GM12878 (cell line): Measurements from ENCODE around the gene GSAP. TPM values are rescaled to one million over a fixed set of nuclear protein-coding genes. Genes with fewer than 3 reads are reported as not detected.

Experiments used
- ATAC-seq: fragments of 200-7000 bp; cut with Tn5 transposase; 3 replicates; pipeline ENCODE4 v1.9.1; 2020; ENCODE audit warnings: mild to moderate bottlenecking, moderate library complexity
- BruUV-seq: library from RNA; stranded (reverse); fragments of 400-500 nt; replicated peaks from 2 replicates; lab custom pipeline; 2021; lab: Mats Ljungman, UMichigan
- CTCF ChIA-PET: fragments of 300-600 bp; sonication (Branson Sonifier 250); formaldehyde crosslinking; extraction: SDS; loops from one replicate; lab custom pipeline; 2021; ENCODE audit warnings: inconsistent platforms; lab: Yijun Ruan, JAX
- POLR2A ChIA-PET: fragments of 350-600 bp; formaldehyde crosslinking; extraction: SDS; loops from one replicate; lab custom pipeline; 2021; ENCODE audit warnings: inconsistent platforms; lab: Charles Lee
- RAD21 ChIA-PET: fragments of 300-600 bp; sonication (Branson Sonifier 250); formaldehyde crosslinking; loops from one replicate; lab custom pipeline; 2023; ENCODE audit warnings: antibody characterized with exemption; ENCODE audit not compliant: unreplicated experiment; lab: Charles Lee
- SMC1A ChIA-PET: fragments of 300-600 bp; sonication (Branson Sonifier 250); formaldehyde crosslinking; loops from one replicate; lab custom pipeline; 2023; ENCODE audit not compliant: unreplicated experiment, uncharacterized antibody; lab: Charles Lee
- DNase-seq: peaks from one replicate; pipeline ENCODE4 v3.0.0-alpha.2; 2011; ENCODE audit warnings: low read depth, low spot score
- FAIRE-seq: peaks from 3 replicates; lab custom pipeline; 2011; peaks lifted over from hg19 to GRCh38; lab: Jason Lieb, UNC
- H2AFZ ChIP-seq: 2 replicates; pipeline ENCODE4 v1.6.0; 2011; ENCODE audit warnings: low read depth, low read length, control low read depth; ENCODE audit not compliant: control insufficient read depth
- H3K27ac ChIP-seq: 2 replicates; pipeline ENCODE4 v1.5.1; 2011; ENCODE audit warnings: control low read depth; ENCODE audit not compliant: control insufficient read depth, insufficient read depth
- H3K27me3 ChIP-seq, 2 experiments: replicated peaks in 1 of 2; 2 replicates each; pipeline versions ENCODE4 v1.6.0 to v1.6.1; 2011; ENCODE audit warnings: low read length in 1 of 2; ENCODE audit not compliant: control insufficient read depth in 2 of 2, insufficient read depth in 2 of 2
- H3K36me3 ChIP-seq, 2 experiments: 2 replicates each; pipeline ENCODE4 v1.5.1; 2011; ENCODE audit warnings: low read length in 1 of 2; ENCODE audit not compliant: control insufficient read depth in 2 of 2, insufficient read depth in 2 of 2
- H3K4me1 ChIP-seq: 2 replicates; pipeline ENCODE4 v1.6.1; 2011; ENCODE audit warnings: mild to moderate bottlenecking, low read length, moderate library complexity, mixed read lengths; ENCODE audit not compliant: control insufficient read depth, insufficient read depth
- H3K4me2 ChIP-seq: 2 replicates; pipeline ENCODE4 v1.6.0; 2011; ENCODE audit warnings: control low read depth; ENCODE audit not compliant: control insufficient read depth, insufficient read depth
- H3K4me3 ChIP-seq: fragments of 200-600 bp; sonication (generic); 2 replicates; pipeline ENCODE4 v1.5.1; 2016
- H3K79me2 ChIP-seq: 2 replicates; pipeline ENCODE4 v1.6.0; 2011; ENCODE audit warnings: low read length; ENCODE audit not compliant: control insufficient read depth, insufficient read depth
- H3K9ac ChIP-seq: 2 replicates; pipeline ENCODE4 v1.8.0; 2011; ENCODE audit warnings: low read length, control low read depth, mixed read lengths; ENCODE audit not compliant: control insufficient read depth, insufficient read depth
- H3K9me3 ChIP-seq: replicated peaks from 3 replicates; pipeline ENCODE4 v1.5.1; 2011; ENCODE audit warnings: mild to moderate bottlenecking, low read length; ENCODE audit not compliant: control insufficient read depth, insufficient read depth
- H4K20me1 ChIP-seq: 2 replicates; pipeline ENCODE4 v1.6.0; 2011; ENCODE audit not compliant: control insufficient read depth, insufficient read depth
- BACH1 ChIP-seq: fragments of 450-650 bp; IDR thresholded peaks from 2 replicates; pipeline ENCODE4 v1.6.1; 2017; ENCODE audit warnings: mild to moderate bottlenecking, borderline replicate concordance
- EGR1 ChIP-seq, 2 experiments: IDR thresholded peaks; 1 replicate in 1 of 2; 2 replicates in 1 of 2; pipeline ENCODE4 v1.6.1; 2011 to 2012; ENCODE audit warnings: low read depth in 2 of 2, low read length in 2 of 2, borderline replicate concordance in 1 of 2, mild to moderate bottlenecking in 1 of 2, moderate library complexity in 1 of 2
- GABPA ChIP-seq: IDR thresholded peaks from 2 replicates; pipeline ENCODE4 v1.6.1; 2014; ENCODE audit warnings: antibody characterized with exemption, low read depth, mild to moderate bottlenecking, inconsistent platforms
- HDAC2 ChIP-seq: fragments of 200-600 bp; sonication (generic); IDR thresholded peaks from 2 replicates; pipeline ENCODE4 v1.6.1; 2017
- LARP7 ChIP-seq: fragments of 450-650 bp; IDR thresholded peaks from 2 replicates; pipeline ENCODE4 v1.6.1; 2017; ENCODE audit warnings: mild to moderate bottlenecking
- RAD51 ChIP-seq: fragments of 450-650 bp; IDR thresholded peaks from 2 replicates; pipeline ENCODE4 v1.6.1; 2016; ENCODE audit warnings: moderate library complexity, mild to moderate bottlenecking, inconsistent platforms
- SMAD1 ChIP-seq: fragments of 450-650 bp; IDR thresholded peaks from 2 replicates; pipeline ENCODE4 v1.6.1; 2018; ENCODE audit warnings: mild to moderate bottlenecking, low read depth; ENCODE audit not compliant: partially characterized antibody
- SP1 ChIP-seq: IDR thresholded peaks from one replicate; pipeline ENCODE4 v1.6.1; 2011; ENCODE audit warnings: low read depth, low read length
- TCF12 ChIP-seq: IDR thresholded peaks from 2 replicates; pipeline ENCODE4 v1.6.1; 2011; ENCODE audit warnings: low read depth, mild to moderate bottlenecking, low read length
- TCF3 ChIP-seq: IDR thresholded peaks from 2 replicates; pipeline ENCODE4 v1.6.1; 2012; ENCODE audit warnings: low read depth, mild to moderate bottlenecking, low read length, borderline replicate concordance; ENCODE audit not compliant: insufficient read depth
- ZBED1 ChIP-seq: IDR thresholded peaks from 2 replicates; pipeline ENCODE4 v1.6.1; 2016; ENCODE audit warnings: borderline replicate concordance
- ZNF622 ChIP-seq: fragments of 450-650 bp; IDR thresholded peaks from 2 replicates; pipeline ENCODE4 v1.6.1; 2017; ENCODE audit warnings: mild to moderate bottlenecking, inconsistent platforms
- WGBS: methylation state at CpG from one replicate; pipeline ENCODE4 v1.1.6; 2016; ENCODE audit warnings: low lambda C conversion rate; ENCODE audit not compliant: insufficient replicate concordance, insufficient coverage; ENCODE audit errors: missing lambda C conversion rate; 5-methylcytosine and 5-hydroxymethylcytosine counted together
- in situ Hi-C: fragments of 300-500 bp; cut with MboI; formaldehyde crosslinking; loops from 9 replicates; pipeline ENCODE4 v1.14.3; 2018; ENCODE audit warnings: mixed read lengths
- intact Hi-C: fragments of 100-400 bp; cut with micrococcal nuclease; formaldehyde crosslinking; loops from one replicate; pipeline ENCODE4 v1.14.2; 2022; ENCODE audit not compliant: unreplicated experiment
- polyA plus RNA-seq, 11 experiments: library from polyadenylated mRNA; depleted of rRNA in 4 of 11; unstranded in 6 of 11; stranded (reverse) in 5 of 11; fragments of >200 nt; fragmentation: Nextera tagmentation in 4 of 11; fragmentation: Illumina TruSeq in 1 of 11; extraction: Ambion mirVana in 4 of 11; extraction: Trizol in 1 of 11; gene quantifications; 1 replicate in 1 of 11; 2 replicates in 10 of 11; pipeline versions ENCODE4 v1.2.1 to v1.2.3, GENCODE V29; 2011 to 2016; ENCODE audit warnings: inconsistent platforms in 2 of 11, missing spikeins in 2 of 11, low read depth in 1 of 11
- total RNA-seq, 4 experiments: library from RNA; depleted of rRNA in 3 of 4; stranded (reverse); fragments of >200 nt in 3 of 4; fragmentation: Illumina TruSeq in 1 of 4; extraction: Trizol in 1 of 4; gene quantifications; 2 replicates each; pipeline versions ENCODE4 v1.2.1 to v1.2.3, GENCODE V29; 2013 to 2021
- TF ChIP-seq, protein P1 (sequence below): fragments of 450-650 bp; conservative IDR thresholded peaks from 2 replicates; pipeline ENCODE4 v1.6.1; 2017; ENCODE audit warnings: mild to moderate bottlenecking, moderate library complexity
- TF ChIP-seq, protein P2 (sequence below): IDR thresholded peaks from 2 replicates; pipeline ENCODE4 v1.6.1; 2012; ENCODE audit warnings: low read depth, low read length, improper control_type of control experiment
- TF ChIP-seq, protein P3 (sequence below): IDR thresholded peaks from 2 replicates; pipeline ENCODE4 v1.6.1; 2012; ENCODE audit warnings: improper control_type of control experiment, low read depth, low read length; ENCODE audit not compliant: insufficient replicate concordance

The GSAP gene
- total and polyA plus RNA-seq, 10 of the 15 experiments (the other 5 are each of a cell fraction or from before 2014, with no cell fraction given): 6.6 to 38.1 (median 21.8) TPM

DNA sequence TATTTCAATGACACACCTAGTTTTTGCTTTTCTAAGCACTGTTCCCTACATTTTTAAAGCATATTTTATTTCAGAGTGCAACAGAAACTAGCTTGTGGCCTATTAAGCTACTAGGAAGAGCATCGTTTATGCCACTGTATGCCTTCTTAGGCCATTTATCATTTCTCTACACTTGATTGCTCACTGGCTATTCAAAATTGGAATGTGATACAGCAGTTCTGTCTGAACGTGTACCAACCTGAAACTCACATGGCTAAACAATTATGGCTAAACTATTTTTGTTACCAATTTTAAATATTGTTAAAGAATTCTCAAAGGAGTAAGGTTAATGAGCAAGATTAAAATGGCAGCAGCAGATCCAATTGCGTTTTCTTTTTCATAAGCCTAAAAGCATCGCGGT lies 105.2 kb downstream of the GSAP start:
- no TSS peak for BruUV-seq
- no peak overlapping the region for H3K4me3 ChIP-seq
- no peaks in the 10 kb centered on the region for H4K20me1 ChIP-seq
- DNase-seq (no peak), FAIRE-seq (no peak), ATAC-seq (no peak)
- H3K79me2 ChIP-seq: no peaks in the 10 kb centered on the region
- 89% methylated on average over 5 of the region's 5 CpGs for WGBS
- H3K9me3 ChIP-seq: no peaks in the 10 kb centered on the region
- intact Hi-C loops: no loop called here
- in situ Hi-C loops: no loop called here
- no peak overlapping the region for H3K4me2 ChIP-seq
- ChIA-PET RAD21 (no interaction called here), SMC1A (interaction anchor here (1.0 kb wide), 1 partner anchor 277 kb away, joined by 3 read pairs; no protein-coding TSS in a partner anchor), POLR2A (no interaction called here), CTCF (interaction anchor here (0.9 to 1.1 kb wide), 3 partner anchors 8 to 15 kb away, joined by 3 to 4 read pairs (median 3); no protein-coding TSS in a partner anchor)
- no peak overlapping the region for H3K9ac ChIP-seq
- no peaks in the 10 kb centered on the region for H3K27me3 ChIP-seq
- no peak overlapping the region for H2AFZ ChIP-seq
- no peaks in the 10 kb centered on the region for H3K4me1 ChIP-seq
- H3K36me3 ChIP-seq: peaks cover 3 to 4% of the 10 kb centered on the region in 2 experiments; a peak in 2 of 4 replicates
- no peak overlapping the region for H3K27ac ChIP-seq
- TF ChIP-seq EGR1 (IDR thresholded peaks at IDR 0.05; ENCODE audit: borderline replicate concordance in 1 of 2, low read depth in 2 of 2, low read length in 2 of 2) (no peak), GABPA (no peak), BACH1 (no peak), SP1 (no peak), ZNF622 (no peak), TCF12 (no peak), LARP7 (no peak), RAD51 (no peak), HDAC2 (no peak), ZBED1 (no peak), SMAD1 (no peak), TCF3 (no peak)
- TF ChIP-seq, protein P1, sequence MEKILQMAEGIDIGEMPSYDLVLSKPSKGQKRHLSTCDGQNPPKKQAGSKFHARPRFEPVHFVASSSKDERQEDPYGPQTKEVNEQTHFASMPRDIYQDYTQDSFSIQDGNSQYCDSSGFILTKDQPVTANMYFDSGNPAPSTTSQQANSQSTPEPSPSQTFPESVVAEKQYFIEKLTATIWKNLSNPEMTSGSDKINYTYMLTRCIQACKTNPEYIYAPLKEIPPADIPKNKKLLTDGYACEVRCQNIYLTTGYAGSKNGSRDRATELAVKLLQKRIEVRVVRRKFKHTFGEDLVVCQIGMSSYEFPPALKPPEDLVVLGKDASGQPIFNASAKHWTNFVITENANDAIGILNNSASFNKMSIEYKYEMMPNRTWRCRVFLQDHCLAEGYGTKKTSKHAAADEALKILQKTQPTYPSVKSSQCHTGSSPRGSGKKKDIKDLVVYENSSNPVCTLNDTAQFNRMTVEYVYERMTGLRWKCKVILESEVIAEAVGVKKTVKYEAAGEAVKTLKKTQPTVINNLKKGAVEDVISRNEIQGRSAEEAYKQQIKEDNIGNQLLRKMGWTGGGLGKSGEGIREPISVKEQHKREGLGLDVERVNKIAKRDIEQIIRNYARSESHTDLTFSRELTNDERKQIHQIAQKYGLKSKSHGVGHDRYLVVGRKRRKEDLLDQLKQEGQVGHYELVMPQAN: no peak
- TF ChIP-seq, protein P2, sequence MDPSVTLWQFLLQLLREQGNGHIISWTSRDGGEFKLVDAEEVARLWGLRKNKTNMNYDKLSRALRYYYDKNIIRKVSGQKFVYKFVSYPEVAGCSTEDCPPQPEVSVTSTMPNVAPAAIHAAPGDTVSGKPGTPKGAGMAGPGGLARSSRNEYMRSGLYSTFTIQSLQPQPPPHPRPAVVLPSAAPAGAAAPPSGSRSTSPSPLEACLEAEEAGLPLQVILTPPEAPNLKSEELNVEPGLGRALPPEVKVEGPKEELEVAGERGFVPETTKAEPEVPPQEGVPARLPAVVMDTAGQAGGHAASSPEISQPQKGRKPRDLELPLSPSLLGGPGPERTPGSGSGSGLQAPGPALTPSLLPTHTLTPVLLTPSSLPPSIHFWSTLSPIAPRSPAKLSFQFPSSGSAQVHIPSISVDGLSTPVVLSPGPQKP: no peak
- TF ChIP-seq, protein P3, sequence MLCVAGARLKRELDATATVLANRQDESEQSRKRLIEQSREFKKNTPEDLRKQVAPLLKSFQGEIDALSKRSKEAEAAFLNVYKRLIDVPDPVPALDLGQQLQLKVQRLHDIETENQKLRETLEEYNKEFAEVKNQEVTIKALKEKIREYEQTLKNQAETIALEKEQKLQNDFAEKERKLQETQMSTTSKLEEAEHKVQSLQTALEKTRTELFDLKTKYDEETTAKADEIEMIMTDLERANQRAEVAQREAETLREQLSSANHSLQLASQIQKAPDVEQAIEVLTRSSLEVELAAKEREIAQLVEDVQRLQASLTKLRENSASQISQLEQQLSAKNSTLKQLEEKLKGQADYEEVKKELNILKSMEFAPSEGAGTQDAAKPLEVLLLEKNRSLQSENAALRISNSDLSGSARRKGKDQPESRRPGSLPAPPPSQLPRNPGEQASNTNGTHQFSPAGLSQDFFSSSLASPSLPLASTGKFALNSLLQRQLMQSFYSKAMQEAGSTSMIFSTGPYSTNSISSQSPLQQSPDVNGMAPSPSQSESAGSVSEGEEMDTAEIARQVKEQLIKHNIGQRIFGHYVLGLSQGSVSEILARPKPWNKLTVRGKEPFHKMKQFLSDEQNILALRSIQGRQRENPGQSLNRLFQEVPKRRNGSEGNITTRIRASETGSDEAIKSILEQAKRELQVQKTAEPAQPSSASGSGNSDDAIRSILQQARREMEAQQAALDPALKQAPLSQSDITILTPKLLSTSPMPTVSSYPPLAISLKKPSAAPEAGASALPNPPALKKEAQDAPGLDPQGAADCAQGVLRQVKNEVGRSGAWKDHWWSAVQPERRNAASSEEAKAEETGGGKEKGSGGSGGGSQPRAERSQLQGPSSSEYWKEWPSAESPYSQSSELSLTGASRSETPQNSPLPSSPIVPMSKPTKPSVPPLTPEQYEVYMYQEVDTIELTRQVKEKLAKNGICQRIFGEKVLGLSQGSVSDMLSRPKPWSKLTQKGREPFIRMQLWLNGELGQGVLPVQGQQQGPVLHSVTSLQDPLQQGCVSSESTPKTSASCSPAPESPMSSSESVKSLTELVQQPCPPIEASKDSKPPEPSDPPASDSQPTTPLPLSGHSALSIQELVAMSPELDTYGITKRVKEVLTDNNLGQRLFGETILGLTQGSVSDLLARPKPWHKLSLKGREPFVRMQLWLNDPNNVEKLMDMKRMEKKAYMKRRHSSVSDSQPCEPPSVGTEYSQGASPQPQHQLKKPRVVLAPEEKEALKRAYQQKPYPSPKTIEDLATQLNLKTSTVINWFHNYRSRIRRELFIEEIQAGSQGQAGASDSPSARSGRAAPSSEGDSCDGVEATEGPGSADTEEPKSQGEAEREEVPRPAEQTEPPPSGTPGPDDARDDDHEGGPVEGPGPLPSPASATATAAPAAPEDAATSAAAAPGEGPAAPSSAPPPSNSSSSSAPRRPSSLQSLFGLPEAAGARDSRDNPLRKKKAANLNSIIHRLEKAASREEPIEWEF: no peak
